ENCODE results near the gene ZNF687. TPM values are rescaled to one million over a fixed set of nuclear protein-coding genes. Genes with fewer than 3 reads are reported as not detected.
A peak's percentile ranks its signal among the peaks of the same experiment; 100 is the strongest.

Gene ZNF687, protein sequence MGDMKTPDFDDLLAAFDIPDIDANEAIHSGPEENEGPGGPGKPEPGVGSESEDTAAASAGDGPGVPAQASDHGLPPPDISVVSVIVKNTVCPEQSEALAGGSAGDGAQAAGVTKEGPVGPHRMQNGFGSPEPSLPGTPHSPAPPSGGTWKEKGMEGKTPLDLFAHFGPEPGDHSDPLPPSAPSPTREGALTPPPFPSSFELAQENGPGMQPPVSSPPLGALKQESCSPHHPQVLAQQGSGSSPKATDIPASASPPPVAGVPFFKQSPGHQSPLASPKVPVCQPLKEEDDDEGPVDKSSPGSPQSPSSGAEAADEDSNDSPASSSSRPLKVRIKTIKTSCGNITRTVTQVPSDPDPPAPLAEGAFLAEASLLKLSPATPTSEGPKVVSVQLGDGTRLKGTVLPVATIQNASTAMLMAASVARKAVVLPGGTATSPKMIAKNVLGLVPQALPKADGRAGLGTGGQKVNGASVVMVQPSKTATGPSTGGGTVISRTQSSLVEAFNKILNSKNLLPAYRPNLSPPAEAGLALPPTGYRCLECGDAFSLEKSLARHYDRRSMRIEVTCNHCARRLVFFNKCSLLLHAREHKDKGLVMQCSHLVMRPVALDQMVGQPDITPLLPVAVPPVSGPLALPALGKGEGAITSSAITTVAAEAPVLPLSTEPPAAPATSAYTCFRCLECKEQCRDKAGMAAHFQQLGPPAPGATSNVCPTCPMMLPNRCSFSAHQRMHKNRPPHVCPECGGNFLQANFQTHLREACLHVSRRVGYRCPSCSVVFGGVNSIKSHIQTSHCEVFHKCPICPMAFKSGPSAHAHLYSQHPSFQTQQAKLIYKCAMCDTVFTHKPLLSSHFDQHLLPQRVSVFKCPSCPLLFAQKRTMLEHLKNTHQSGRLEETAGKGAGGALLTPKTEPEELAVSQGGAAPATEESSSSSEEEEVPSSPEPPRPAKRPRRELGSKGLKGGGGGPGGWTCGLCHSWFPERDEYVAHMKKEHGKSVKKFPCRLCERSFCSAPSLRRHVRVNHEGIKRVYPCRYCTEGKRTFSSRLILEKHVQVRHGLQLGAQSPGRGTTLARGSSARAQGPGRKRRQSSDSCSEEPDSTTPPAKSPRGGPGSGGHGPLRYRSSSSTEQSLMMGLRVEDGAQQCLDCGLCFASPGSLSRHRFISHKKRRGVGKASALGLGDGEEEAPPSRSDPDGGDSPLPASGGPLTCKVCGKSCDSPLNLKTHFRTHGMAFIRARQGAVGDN
- 12.4 TPM for total RNA-seq
- long read RNA-seq, partial matches to known transcripts, result 16 of 18 reads
- long read RNA-seq, other reads (novel, unspliced or antisense), result 2 of 18 reads

DNA sequence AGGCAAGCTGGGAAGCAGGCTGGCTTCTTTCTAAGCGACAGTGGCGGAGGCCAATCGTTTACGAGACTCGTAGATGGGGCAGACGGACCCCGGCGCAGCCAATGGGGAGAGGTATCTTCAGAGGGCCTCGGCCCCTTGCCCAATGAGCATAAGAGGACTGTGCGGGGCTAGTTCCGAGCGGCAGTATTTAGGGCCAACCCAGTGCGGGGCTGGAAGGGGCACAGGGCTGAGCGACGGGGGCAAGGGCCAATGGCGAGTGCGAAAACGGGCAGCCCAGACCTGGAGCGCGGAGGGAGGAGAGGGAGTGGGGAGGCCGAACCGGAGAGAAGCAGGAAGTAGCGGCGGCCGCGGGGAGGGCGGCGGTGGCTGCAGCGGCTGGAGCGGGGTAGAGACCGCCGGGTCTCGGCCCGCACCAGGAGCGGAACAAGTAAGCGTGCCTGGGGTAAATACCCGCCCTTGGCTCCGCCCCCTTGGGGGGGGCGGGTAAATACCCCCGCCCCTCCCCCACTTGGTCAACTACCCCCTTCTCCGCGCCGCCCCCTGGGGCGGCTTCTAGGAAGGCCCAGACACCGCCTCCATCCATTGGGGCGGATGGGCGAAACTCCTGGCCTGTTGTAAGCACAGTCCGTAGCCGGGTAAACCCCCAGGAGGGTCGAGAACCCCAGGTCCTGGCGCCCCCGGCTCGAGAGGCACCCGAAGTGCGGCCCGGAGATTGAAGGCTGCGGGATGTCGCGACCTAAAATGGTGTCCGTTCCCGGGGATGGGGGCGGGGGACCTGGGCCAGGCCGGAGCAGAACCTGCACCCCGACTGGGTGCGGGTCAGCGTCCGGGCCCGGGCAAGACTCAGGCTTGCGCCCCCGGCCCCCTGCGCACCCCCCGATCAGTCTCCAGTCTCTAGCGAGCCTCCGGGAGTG lies at the start of gene ZNF687:
ZNF687 (plus strand) TSS at position 331 of the 914 bp plus-strand sequence. CDS start 3,993 bp downstream, outside the sequence.
- ATAC-seq (ENCODE audit: poor library complexity) (peak; percentile 90), DNase-seq (peak; percentile 100)
- intact Hi-C loops (cut with DNase I), result no loop called here

DNA sequence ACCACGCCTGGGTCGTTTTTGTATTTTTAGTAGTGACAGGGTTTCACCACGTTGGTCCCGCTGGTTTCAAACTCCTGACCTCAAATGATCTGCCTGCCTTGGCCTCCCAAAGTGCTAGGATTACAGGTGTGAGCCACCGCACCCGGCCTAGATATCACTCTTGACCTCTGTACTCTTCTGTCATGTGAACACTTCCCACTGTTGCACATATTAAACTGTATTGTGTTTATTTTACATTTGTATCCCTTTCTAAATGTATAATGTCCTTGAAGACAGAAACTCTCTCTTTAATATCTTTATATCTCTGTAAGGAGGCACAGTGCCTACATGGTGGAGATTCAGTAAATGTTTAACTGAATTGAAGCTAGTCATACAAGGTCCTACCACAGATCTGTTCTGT lies 46.9 kb upstream of the ZNF687 start:
- intact Hi-C loops (cut with DNase I), result no loop called here
- no peak for ATAC-seq (ENCODE audit: poor library complexity)
- no peak for DNase-seq

DNA sequence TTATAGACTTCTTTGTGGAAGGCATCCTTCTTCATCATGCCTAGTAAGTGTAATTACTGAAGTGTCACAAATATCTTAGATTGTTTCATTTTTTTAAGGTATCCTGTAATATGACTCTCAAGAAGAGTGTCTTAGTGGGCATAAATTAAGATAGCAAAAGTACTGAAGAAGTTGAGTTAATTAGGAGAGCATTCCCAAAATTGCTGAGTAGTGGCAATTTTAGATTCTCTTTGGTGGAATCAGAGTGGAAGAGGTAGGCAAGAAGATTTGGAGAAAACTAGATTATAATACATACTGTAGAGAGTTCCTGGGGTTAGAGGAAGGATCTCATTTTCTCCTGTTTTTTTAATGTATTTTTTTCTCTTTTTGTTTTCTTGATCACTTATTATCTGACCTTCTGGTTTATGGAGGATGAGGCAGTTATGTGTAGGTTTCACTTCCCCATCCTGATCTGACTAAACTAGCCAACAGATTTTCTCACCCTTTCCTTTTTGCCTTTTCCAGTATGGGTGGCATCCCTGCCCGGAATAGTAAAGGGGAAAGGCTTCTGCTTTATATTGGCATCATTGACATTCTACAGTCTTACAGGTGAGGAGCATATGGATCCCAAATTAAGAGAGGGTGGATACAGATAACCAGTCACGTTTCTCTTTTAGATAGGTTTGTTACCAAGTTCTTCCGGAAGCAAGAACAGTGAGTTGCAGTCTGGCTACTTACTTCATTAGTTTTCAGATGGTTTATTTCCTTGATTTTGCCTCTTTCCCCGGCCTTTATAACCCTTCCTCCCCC lies 44.2 kb upstream of the ZNF687 start:
- intact Hi-C loops (cut with DNase I), result no loop called here
- DNase-seq (no peak), ATAC-seq (ENCODE audit: poor library complexity) (no peak)

DNA sequence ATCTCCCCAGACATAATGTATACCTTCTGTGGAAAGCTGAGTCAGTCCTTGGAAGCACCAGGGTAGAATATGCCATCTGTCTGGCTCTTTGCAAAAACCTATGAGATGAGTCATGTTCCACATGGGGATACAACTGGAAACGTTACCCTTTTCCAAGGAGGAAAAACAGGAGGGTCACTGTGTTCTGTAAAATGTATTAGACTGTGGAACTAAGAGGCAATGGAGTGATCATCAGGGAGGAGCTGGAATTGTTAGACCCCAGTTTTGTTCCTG lies 43.7 kb upstream of the ZNF687 start:
- no peak for DNase-seq
- intact Hi-C loops (cut with DNase I), result no loop called here
- ATAC-seq (ENCODE audit: poor library complexity), result no peak

DNA sequence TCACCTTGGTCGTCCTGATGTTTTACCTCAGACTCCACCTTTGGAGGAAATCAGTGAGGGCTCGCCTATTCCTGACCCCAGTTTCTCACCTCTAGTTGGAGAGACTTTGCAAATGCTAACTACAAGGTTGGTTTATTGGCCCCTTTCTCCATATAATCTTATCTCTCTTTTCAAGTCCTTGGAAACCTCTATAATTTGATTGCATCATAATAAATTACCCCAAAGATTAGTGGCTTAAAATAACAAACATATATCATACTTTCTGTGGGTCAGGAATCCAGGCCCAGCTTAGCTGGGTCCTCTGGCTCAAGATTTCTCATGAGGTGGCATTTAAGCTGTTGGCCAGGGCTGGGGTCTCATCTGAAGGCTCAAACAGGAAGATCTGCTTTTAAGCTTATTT lies 39.7 kb upstream of the ZNF687 start:
- ATAC-seq (ENCODE audit: poor library complexity) (no peak), DNase-seq (no peak)
- intact Hi-C loops (cut with DNase I), result no loop called here

DNA sequence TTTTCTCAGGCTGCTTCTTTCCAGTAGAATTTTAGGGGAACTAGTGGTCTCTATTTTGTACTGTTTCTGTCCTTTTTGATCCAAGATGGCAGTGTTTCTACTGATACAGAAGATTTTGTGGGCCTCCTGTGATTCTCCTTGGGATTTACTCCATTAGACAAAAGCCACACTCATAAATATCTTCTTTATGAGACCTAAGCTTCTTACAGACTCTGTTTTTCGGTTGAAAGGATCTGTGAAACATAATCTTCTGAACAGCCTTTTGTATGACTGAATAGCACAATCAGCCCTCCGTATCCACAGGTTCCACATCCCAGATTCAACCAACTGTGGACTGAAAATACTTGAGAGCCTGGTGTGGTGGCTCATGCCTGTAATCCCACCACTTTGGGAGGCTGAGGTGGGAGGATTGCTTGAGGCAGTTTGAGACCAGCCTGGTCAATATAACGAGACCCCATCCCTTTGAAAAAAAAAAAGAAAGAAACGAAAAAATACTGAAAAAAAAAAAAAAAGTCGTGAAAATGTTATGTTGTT lies 38.3 kb upstream of the ZNF687 start:
- intact Hi-C loops (cut with DNase I), result no loop called here
- no peak for ATAC-seq (ENCODE audit: poor library complexity)
- DNase-seq, result no peak

DNA sequence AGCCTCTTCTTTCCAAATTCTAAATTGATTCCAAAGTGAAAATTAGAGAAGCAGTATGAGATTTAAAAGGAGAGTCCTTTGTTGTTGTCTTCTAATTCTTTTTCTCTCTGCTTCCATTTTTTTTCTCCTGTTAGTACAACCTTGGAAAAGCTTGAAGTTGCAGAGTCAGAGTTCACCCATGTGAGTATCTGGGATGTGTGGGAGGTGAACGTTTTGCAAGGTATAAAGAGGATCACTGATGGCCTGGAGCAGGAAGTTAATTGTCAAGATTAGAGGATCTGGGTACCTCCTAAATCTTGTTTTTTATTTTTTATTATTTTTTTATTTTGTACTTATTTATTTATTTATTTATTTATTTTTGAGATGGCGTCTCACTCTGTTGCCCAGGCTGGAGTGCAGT lies 35.3 kb upstream of the ZNF687 start:
- intact Hi-C loops (cut with DNase I), result no loop called here
- DNase-seq (no peak), ATAC-seq (ENCODE audit: poor library complexity) (no peak)

DNA sequence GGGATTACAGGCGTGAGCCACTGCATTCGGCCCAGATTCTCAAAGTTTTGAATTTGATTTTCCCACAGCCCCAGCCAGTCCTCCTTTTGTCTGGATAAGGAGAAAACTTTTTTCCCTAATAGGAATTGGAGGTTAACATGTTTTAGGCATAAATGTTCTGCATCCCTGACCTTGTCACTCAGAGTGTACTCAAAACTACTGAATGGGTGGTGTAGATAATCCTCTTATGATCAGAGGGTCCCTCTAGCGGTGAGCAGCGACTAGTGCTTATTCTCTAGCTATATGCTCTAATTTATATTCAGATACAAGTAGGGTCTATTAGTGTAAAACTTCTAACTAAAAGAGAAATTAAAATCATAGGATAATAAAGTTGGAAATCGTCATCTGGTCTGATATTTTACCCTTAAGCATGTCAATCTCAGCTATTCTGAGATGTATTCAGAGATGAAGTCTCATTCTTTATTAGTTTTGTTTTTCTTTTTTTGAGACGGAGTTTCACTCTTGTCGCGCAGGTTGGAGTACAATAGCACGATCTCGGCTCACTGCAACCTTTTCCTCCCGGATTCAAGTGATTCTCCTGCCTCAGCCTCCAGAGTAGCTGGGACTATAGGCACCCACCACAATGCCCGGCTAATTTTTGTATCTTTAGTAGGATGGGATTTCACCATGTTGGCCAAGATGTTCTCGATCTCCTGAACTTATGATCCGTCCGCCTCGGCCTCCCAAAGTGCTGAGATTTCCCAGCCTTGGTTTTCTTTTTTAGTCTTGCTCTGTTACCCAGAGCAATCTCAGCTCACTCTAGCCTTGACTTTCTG lies 30.2 kb upstream of the ZNF687 start:
- peak; percentile 75 for DNase-seq
- intact Hi-C loops (cut with DNase I), result loop anchor here (2.0 kb wide), 1 partner anchor 57 kb away; no protein-coding TSS in a partner anchor
- ATAC-seq (ENCODE audit: poor library complexity), result peak; percentile 50

DNA sequence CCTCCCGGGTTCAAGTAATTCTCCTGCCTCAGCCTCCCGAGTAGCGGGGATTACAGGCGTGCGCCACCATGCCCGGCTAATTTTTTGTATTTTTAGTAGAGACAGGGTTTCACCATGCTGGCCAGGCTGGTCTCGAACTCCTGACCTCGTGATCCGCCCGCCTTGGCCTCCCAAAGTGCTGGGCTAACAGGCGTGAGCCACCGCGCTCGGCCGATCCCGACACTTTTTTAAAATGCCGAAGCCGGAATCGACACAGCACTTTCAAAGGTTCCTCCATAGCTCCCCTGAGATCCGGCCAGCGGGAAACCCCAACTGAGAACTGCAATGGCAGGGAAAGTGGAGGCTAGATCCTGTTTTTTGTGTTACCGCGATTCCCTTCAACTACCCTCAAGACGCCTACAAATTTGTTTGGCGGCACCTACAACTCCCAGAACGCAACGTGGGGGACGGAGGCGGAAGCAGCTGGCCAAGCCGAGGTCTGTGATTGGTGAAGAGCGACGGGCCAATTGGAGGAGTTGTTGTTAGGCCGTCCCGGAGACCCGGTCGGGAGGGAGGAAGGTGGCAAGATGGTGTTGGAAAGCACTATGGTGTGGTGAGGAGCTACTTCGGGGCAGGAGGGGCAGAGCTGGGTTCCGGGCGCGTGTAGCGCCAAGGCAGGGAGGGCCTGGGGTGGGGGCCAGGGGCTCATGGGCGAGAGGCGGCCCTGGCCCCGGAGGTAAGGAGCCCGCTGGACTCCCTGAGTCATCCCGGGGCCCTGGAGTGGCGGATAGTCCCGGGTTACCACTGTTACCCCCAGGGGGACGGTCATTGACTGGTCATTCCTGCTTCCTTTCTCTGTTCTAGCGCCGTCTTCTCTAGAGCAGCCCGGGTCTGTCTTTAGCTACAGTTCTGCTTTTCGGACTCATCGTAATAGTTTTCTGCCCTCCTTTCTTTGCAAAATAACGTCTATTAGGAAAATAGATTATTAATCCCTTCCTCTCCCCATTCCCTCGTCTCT lies 27.6 kb upstream of the ZNF687 start, which contains the start of gene PSMD4:
PSMD4 (plus strand) TSS at position 518 of the 997 bp plus-strand sequence; CDS start at position 567, 49 bp downstream.
- intact Hi-C loops (cut with DNase I), result no loop called here
- peak; percentile 96 for DNase-seq
- ATAC-seq (ENCODE audit: poor library complexity), result peak; percentile 99

DNA sequence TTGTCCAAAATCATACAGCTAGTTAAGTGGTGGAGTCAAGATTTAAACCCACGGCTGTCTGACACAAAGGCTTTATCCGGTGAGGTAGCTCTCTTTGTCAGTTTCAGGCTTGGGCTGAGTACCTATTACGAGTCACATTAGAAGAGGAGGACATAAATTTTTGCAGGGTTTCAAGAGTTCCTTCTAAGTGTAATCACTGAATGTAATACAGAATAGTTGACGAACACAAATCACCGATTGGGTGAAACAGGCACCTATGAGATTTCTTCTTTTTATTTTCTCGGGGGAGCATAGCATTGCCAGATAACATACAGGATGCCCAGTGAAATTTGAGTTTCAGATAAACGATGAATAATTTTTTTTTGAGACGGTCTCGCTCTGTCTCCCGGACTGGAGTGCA lies 26.7 kb upstream of the ZNF687 start:
- DNase-seq (no peak), ATAC-seq (ENCODE audit: poor library complexity) (no peak)
- intact Hi-C loops (cut with DNase I), result no loop called here

DNA sequence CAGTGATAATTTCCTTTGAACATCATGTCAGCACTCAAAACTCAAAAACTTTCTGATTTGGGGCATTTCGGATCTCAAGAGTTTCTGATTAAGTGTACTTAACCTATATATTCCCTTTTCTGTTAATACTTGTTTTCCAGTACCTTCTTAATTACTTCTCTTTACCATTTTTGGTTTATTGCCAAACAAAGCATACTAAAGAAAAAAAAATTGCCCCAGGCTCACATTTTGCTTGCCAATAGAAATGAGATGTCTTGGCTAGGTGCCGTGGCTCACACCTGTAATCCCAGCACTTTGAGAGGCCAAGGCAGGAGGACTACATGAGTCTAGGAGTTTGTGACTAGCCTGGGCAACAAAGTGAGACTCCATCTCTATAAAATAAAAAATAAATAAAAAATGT lies 22.7 kb upstream of the ZNF687 start:
- DNase-seq (no peak), ATAC-seq (ENCODE audit: poor library complexity) (no peak)
- intact Hi-C loops (cut with DNase I), result no loop called here

DNA sequence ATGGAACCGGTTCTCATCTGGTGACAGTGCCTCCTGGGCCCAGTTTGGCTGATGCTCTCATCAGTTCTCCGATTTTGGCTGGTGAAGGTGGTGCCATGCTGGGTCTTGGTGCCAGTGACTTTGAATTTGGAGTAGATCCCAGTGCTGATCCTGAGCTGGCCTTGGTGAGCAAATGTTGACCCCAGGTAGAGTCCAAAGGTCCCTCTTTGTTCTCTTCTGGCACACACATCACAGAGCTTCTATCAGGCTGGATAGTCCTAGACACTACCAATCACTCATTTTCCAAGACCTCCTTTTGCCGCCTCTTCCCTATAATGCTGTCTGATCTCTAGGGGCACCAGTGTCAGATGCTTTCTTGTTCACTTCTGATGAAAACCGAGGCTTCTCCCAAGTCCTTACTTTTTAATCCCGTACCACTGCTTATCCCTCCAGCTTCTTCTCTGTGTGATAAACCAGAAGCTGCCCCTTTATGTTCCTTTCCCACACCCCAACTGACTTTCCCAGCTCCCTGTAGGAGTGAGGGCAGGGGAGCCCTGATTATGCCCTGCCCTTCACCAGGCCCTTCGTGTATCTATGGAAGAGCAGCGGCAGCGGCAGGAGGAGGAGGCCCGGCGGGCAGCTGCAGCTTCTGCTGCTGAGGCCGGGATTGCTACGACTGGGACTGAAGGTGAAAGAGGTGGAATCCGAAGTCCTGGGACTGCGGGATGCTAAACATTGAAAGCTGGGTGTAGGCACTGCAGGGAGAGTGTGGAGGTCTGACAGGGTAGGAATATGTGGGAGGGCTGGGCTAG lies 16.5 kb upstream of the ZNF687 start:
- ATAC-seq (ENCODE audit: poor library complexity), result no peak
- DNase-seq, result no peak
- intact Hi-C loops (cut with DNase I), result no loop called here

DNA sequence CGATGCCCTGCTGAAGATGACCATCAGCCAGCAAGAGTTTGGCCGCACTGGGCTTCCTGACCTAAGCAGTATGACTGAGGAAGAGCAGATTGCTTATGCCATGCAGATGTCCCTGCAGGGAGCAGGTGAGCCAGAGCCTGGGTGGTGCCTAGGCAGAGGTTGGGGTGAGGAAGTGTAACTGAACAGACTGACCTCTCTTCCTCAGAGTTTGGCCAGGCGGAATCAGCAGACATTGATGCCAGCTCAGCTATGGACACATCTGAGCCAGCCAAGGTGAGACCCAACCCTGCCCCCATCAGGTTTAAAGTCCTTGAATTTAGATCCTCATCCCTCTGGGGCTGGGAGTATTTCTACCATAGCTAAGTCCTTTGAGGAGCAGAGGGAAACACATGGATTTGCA lies 15.8 kb upstream of the ZNF687 start:
- DNase-seq, result no peak
- no peak for ATAC-seq (ENCODE audit: poor library complexity)
- intact Hi-C loops (cut with DNase I), result no loop called here

DNA sequence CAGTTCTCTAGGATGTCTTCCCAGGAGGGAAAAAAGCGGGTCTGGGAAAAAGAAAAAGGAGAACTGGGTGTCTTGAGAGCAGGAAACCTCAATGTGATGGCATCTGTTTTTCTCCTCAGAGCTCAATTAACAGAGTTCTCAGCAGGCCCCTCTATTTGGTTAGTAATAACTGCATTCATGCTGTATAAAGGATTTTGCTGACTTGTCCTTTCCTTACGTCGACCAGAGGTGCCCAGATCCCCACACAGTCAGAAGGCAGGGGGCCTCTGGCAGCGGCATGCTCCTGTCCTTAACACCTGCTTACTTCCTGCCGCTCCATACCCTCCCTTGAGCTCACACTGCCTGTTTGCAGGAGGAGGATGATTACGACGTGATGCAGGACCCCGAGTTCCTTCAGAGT lies 15.3 kb upstream of the ZNF687 start:
- intact Hi-C loops (cut with DNase I), result no loop called here
- DNase-seq (no peak), ATAC-seq (ENCODE audit: poor library complexity) (no peak)

All from Right ventricle myocardium superior (tissue), 1 donor.